ENCODE measurements around the gene DPEP3.

Gene DPEP3

DNA sequence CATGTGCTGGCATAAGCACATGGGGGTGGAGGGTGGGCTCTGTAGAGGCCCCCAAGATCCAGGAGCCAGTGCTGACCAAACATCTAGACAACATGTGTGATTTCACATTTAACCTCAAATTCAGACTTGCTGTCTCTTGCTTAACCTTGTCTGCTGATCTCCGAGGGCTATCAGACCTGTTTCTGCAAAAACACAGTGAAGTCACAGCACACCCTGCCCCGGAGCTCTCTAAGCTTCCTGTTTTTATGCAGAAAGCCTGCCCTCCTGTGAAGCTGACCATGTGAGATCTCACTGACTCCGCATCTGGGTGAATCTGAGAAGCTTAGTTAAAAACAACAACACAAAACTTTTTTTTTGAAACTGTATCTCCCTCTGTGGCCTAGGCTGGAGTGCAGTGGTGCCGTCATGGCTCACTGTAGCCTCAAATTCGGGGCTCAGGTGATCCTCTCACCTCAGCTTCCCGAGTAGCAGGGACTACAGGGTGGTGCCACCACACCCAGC is 25.5 kb upstream of the DPEP3 start:
- Histone ChIP-seq H3K4me1 (ENCODE audit: low read length) (no peaks in the 10 kb centered on the region), H2AFZ (ENCODE audit: low read length) (peak overlapping the region; percentile 54), H4K20me1 (ENCODE audit: insufficient read depth, low read length) (no peaks in the 10 kb centered on the region), H3F3A (ENCODE audit: insufficient read depth, low read length) (no peaks in the 10 kb centered on the region), H3K27ac (ENCODE audit: low read length) (no peak overlapping the region; the same call in 1 of the 2 replicates), H3K4me2 (ENCODE audit: low read depth, low read length) (no peak overlapping the region), H3K9ac (ENCODE audit: low read length) (no peak overlapping the region), H3K9me2 (replicated peaks; ENCODE audit: insufficient read depth, low read length) (no peaks in the 10 kb centered on the region), H3K79me2 (ENCODE audit: low read length) (no peaks in the 10 kb centered on the region), H3K9me3 (replicated peaks; ENCODE audit: insufficient read depth, low read length) (no peaks in the 10 kb centered on the region), H3K4me3 (ENCODE audit: low read length) (no peak overlapping the region), H3K36me3 (replicated peaks; ENCODE audit: insufficient read depth, low read length) (no peaks in the 10 kb centered on the region), H3K27me3 (replicated peaks; ENCODE audit: insufficient read depth, low read length) (no peaks in the 10 kb centered on the region)
- peak; percentile 43 for DNase-seq
- TF ChIP-seq EZH2phosphoT487 (IDR thresholded peaks at IDR 0.05; ENCODE audit: low read length) (no peak), EZH2 (optimal IDR thresholded peaks at IDR 0.05; ENCODE audit: low read depth, low read length) (no peak)
- TF ChIP-seq, protein P1, sequence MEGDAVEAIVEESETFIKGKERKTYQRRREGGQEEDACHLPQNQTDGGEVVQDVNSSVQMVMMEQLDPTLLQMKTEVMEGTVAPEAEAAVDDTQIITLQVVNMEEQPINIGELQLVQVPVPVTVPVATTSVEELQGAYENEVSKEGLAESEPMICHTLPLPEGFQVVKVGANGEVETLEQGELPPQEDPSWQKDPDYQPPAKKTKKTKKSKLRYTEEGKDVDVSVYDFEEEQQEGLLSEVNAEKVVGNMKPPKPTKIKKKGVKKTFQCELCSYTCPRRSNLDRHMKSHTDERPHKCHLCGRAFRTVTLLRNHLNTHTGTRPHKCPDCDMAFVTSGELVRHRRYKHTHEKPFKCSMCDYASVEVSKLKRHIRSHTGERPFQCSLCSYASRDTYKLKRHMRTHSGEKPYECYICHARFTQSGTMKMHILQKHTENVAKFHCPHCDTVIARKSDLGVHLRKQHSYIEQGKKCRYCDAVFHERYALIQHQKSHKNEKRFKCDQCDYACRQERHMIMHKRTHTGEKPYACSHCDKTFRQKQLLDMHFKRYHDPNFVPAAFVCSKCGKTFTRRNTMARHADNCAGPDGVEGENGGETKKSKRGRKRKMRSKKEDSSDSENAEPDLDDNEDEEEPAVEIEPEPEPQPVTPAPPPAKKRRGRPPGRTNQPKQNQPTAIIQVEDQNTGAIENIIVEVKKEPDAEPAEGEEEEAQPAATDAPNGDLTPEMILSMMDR (IDR thresholded peaks at IDR 0.05; ENCODE audit: low read length) = no peak

DNA sequence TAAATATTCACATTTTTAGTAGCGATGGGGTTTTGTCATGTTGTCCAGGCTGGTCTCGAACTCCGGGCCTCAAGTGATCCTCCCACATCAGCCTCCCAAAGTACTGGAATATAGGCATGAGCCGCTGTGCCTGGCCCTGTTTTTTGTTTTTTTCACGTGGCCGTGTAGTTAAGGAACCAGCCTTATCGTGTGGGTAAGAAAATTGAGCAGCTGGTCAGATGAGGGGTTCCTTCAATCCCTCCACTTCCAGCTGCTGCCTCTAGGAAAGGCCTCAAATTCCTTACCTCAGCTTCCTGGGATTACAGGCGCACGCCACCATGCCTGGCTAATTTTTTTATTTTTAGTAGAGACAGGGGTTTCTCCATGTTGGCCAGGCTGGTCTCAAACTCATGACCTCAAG is 24.9 kb upstream of the DPEP3 start:
- no peaks in the 10 kb centered on the region for H3K9me3 ChIP-seq (replicated peaks; ENCODE audit: insufficient read depth, low read length)
- H3K27me3 ChIP-seq (replicated peaks; ENCODE audit: insufficient read depth, low read length) = no peaks in the 10 kb centered on the region
- no peaks in the 10 kb centered on the region for H3K79me2 ChIP-seq (ENCODE audit: low read length)
- H4K20me1 ChIP-seq (ENCODE audit: insufficient read depth, low read length) = no peaks in the 10 kb centered on the region
- H2AFZ ChIP-seq (ENCODE audit: low read length) = no peak overlapping the region
- no peaks in the 10 kb centered on the region for H3K4me1 ChIP-seq (ENCODE audit: low read length)
- H3K27ac ChIP-seq (ENCODE audit: low read length) = no peak overlapping the region
- no peak overlapping the region for H3K4me3 ChIP-seq (ENCODE audit: low read length)
- H3K9ac ChIP-seq (ENCODE audit: low read length) = no peak overlapping the region
- H3K4me2 ChIP-seq (ENCODE audit: low read depth, low read length) = no peak overlapping the region
- no peaks in the 10 kb centered on the region for H3F3A ChIP-seq (ENCODE audit: insufficient read depth, low read length)
- TF ChIP-seq EZH2phosphoT487 (IDR thresholded peaks at IDR 0.05; ENCODE audit: low read length) (no peak), EZH2 (optimal IDR thresholded peaks at IDR 0.05; ENCODE audit: low read depth, low read length) (no peak)
- TF ChIP-seq, protein P1 (IDR thresholded peaks at IDR 0.05; ENCODE audit: low read length) = no peak
- H3K9me2 ChIP-seq (replicated peaks; ENCODE audit: insufficient read depth, low read length) = no peaks in the 10 kb centered on the region
- DNase-seq = no peak
- no peaks in the 10 kb centered on the region for H3K36me3 ChIP-seq (replicated peaks; ENCODE audit: insufficient read depth, low read length)

DNA sequence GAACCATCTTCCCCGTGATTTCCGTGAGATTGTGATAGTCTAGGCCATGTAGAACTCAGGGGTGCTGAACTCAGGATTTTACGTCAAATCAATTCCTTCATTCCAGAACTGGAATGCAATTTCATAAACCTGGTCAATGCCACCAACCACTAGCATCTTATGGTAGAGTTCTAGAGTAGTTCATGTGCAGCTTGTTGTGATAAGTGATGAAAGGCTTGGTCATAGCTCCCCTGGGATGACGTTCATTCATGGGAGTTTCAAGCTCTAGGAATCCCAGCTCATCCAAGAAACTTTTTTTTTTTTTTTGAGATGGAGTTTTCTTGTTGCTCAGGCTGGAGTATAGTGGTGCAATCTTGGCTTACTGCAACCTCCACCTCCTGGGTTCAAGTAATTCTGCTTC is 22.7 kb upstream of the DPEP3 start:
- H2AFZ ChIP-seq (ENCODE audit: low read length) = no peak overlapping the region
- no peaks in the 10 kb centered on the region for H3K27me3 ChIP-seq (replicated peaks; ENCODE audit: insufficient read depth, low read length)
- no peak overlapping the region for H3K27ac ChIP-seq (ENCODE audit: low read length)
- TF ChIP-seq, protein P1 (IDR thresholded peaks at IDR 0.05; ENCODE audit: low read length) = no peak
- TF ChIP-seq EZH2phosphoT487 (IDR thresholded peaks at IDR 0.05; ENCODE audit: low read length) (no peak), EZH2 (optimal IDR thresholded peaks at IDR 0.05; ENCODE audit: low read depth, low read length) (no peak)
- no peak for DNase-seq
- H4K20me1 ChIP-seq (ENCODE audit: insufficient read depth, low read length) = no peaks in the 10 kb centered on the region
- no peaks in the 10 kb centered on the region for H3K36me3 ChIP-seq (replicated peaks; ENCODE audit: insufficient read depth, low read length)
- no peak overlapping the region for H3K4me3 ChIP-seq (ENCODE audit: low read length)
- H3K9me3 ChIP-seq (replicated peaks; ENCODE audit: insufficient read depth, low read length) = no peaks in the 10 kb centered on the region
- no peaks in the 10 kb centered on the region for H3K79me2 ChIP-seq (ENCODE audit: low read length)
- no peaks in the 10 kb centered on the region for H3K9me2 ChIP-seq (replicated peaks; ENCODE audit: insufficient read depth, low read length)
- no peak overlapping the region for H3K4me2 ChIP-seq (ENCODE audit: low read depth, low read length)
- no peaks in the 10 kb centered on the region for H3K4me1 ChIP-seq (ENCODE audit: low read length)
- no peak overlapping the region for H3K9ac ChIP-seq (ENCODE audit: low read length)
- no peaks in the 10 kb centered on the region for H3F3A ChIP-seq (ENCODE audit: insufficient read depth, low read length)
